Amniotic epithelial cell (primary cell): ENCODE data around the gene PITPNM3.

Experiments used
- DNase-seq: peaks from one replicate; pipeline ENCODE4 v3.0.0-alpha.2; 2010; ENCODE audit warnings: low read depth

PITPNM3 gene

DNA sequence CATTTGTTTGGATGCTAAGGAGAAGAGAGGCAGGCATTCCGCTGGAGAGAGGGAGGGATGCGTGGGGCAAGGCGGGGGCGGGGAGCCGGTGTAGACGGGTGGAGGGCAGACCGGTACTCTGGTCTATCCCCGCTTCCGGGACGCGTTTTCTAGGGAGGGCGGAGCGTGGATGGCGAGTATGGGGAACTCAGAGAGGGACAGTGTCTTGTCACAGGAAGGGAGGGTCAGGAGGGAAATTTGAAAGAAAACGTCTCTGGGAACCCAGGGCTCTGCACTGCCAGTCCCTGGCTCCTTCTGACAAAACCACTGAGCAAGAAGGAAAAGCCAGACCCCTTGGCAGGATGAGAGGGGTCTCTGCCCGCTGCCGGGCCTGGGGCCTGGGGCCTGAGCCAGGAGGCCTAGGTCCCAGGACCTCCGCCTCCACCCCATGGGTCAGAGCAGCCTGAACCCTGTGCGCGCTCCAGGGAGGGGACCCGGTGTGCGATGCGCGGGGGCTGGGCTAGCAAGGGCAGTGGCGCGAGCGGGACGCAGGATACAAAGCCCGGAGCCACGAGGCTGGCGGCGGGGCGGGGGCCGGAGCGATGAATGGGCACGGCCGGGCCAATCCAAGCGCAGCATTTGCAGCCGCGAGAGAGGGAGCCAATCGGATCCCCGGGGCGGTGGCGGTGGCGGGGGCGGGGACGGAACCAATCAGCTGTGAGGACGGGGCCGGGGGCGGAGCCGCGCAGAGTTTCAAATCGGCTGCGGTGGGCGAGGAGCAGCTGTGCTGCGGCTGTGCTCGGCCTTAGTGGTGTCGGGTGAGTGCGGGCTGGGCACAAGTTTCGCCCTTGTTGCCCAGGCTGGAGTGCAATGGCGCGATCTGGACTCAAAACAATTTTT, 112.4 kb downstream of the PITPNM3 start, which contains the start of gene PIMREG:
PIMREG (plus strand) TSS at position 764 of the 879 bp plus-strand sequence. CDS start 656 bp downstream, outside the sequence.
- peak; percentile 85 for DNase-seq

DNA sequence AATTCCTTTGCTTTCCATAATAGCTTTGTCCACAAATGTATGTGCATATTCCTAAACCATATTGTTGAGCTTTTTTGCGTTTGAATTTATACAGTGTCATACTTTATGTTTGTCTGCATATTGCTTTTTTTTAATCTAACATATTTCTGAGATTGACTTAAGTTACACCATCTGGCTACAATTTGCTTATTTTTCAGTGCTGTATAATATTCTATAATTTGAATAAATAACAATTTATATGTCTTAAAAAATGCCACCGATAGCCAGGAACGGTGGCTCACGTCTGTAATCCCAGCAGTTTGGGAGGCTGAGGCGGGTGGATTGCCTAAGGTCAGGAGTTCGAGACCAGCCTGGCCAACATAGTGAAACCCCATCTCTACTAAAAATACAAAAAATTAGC, 113.6 kb downstream of the PITPNM3 start:
- no peak for DNase-seq

DNA sequence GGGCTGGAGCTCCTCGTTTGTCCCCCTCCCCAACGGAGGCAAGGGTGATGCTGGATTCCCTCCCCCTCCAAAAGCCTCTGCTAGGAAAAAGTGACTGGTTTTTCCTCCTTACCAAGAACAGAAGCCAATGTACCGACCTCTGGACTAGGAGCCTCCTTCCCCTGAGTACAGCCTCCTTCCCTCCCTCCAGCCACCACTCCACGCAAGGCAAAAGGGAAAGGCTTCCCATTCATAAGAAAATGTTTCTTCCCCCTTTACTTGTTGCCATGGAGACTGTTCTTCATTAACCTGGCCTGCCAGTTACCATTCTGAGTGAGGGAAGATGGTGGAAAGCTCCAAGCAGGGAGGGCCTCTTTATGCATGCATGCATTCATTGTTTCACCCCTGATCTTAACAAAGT, 116.4 kb downstream of the PITPNM3 start:
- DNase-seq = no peak

GRCh38 chr17:6437956-6438355, 118.4 kb downstream of the PITPNM3 start:
- DNase-seq = no peak

- DNase-seq = no peak
These were observed 118.9 kb downstream of the PITPNM3 start for GRCh38 chr17:6437466-6437865.

DNA sequence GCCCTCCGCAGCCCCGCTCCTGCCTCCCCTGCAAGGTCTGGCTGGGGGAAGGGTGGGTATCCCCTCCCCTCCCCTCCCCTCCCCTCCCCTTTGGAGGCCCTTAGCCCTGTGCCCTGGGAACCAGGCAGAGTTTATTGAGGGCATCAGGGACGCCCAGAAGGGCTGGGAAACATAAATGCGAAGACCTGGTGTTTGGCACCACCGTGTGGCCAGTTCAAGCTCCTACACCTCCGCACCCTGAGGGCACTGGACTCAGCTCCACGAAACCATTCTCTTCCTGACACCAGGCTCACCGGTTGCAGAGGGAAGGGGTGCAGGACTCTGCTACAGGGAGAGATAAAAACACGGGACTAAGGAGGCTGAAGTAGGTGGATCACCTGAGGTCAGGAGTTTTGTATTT, 120.4 kb downstream of the PITPNM3 start:
- peak; percentile 55 for DNase-seq

GRCh38 chr17:6435051-6435450, 121.3 kb downstream of the PITPNM3 start, which contains the start of gene AIPL1:
AIPL1 (minus strand) TSS chr17:6435121; CDS start chr17:6435104, 17 bp downstream.
- no peak for DNase-seq

DNA sequence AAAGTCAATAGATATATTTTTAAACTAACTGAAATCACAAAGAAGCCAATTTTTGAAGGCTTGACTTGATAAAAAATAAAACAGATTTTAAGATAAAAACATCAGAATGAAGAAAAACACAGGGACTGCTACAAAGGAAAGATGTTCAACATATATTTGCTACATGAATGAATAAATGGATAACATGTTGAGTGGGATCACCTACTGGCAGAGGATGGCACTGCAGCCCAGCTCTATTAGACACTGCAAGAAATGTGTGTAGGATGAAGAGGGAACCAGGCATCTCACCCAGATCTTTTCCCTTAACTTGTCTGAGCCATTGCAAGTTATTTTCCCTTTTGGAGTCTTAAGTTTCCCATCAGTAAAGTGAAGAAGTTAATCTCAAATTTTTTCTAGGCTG, 125.6 kb downstream of the PITPNM3 start:
- no peak for DNase-seq

DNA sequence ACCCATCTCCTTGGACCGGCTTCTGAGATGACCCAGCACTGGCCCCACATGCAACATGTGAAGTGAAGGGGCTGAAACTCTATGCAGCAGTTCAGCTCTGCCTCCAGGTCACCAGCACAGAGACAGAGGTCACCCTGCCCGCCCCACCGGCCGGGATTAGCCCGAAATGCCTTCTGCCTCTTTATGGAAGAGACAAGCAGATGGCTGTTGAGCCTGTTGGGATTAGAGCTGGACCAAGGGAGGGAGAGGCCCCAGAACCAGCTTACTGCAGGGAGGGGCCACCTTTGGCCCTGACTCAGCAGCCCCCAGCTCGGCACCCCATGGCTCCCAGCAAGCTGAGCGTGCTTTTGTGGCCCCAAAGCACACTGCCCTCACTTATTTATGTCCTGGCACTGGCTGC, 127.1 kb downstream of the PITPNM3 start:
- DNase-seq = no peak

GRCh38 chr17:6428207-6428965, 128.0 kb downstream of the PITPNM3 start:
- DNase-seq = no peak

DNA sequence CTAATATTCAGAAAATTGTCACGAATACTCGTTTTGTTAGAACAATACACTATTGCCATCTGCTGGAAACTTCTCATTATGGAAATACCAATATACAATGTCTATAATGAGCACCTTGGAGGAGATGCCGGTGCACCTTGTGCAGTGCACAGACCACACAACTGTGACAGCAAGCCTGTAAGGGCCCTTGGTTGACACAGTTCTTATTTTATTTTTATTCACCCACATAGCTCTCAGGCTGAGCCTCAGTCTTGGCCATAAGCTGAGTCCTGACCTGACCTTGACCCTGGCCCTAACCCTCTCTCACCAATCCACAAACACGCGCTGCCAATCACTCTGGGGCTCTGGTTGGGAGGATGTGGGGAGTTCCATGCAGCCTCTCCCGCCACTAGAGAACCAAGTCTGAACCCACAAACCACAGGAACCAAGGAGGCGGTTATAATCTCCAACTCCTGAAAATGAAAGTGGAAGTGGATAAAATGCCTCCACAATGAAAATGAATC, 129.0 kb downstream of the PITPNM3 start:
- peak; percentile 55 for DNase-seq

DNA sequence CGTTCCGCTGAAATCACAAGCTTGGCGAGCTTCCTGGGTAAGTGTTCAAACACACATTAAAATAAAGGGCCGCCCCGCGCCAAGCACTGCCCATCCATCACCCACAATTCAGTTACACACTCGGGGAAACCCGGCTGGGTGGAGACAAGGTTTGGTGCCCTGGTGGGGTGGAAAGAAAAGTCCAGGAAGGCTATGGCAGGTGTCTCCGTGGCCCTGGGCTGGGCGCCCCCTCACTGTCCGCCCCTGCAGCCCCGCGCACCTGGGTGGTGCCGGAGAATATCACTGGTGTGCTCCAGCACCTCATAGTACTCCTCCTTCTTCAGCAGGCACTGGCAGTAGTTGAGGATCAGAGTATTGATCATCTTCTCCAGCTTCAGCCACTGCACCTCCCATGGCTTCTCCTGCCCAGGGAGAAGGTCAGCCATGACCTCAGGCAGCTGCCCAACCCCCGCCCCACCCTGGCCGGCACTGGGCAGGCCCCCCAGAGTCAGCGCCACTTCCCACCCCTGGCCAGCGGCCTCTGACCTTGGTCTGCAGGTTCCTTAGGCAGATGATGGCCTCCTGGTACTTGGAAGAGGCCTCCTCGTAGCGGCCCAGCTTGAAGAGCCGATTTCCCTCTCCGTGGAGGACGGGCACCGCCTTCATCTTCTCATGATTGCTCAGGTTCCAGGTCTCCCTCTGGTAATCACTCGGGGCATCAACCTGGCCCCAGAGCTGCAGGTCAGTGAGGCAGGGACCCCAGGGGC, 129.8 kb downstream of the PITPNM3 start:
- no peak for DNase-seq

DNA sequence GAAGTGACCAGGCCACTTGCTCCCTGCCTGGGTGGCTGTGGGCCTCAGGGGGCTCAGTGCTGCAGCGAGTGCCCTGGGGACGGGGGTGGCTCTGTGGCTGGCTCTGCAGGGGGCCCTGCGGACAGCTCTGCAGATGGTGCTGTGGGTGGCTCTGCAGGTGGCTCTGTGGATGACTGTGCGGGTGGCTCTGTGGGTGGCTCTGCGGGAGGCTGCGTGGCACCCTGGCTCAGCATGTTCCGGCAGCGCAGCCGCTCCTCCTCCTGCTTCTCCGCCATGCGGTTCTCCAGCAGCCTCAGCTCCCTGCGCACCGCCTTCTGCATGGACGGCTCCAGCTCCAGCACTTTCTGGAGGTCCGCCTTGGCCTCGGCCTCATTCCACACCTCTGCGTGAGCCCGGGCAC, 130.9 kb downstream of the PITPNM3 start:
- no peak for DNase-seq

- DNase-seq = no peak
These were observed 132.4 kb downstream of the PITPNM3 start for GRCh38 chr17:6423931-6424330.

GRCh38 chr17:6422654-6423241, 133.6 kb downstream of the PITPNM3 start:
- no peak for DNase-seq

- peak; percentile 59 for DNase-seq
These were observed 134.4 kb downstream of the PITPNM3 start for GRCh38 chr17:6421700-6422604.

GRCh38 chr17:6420173-6420641, 136.1 kb downstream of the PITPNM3 start:
- DNase-seq = no peak

- no peak for DNase-seq
These were observed 140.7 kb downstream of the PITPNM3 start for GRCh38 chr17:6415616-6416015.

- peak; percentile 48 for DNase-seq
These were observed 143.3 kb downstream of the PITPNM3 start for GRCh38 chr17:6413065-6413464.

GRCh38 chr17:6408735-6409134, 147.6 kb downstream of the PITPNM3 start:
- DNase-seq = no peak
